Activated CD8-positive, alpha-beta memory T cell treated with anti-CD3 and anti-CD28 coated beads, Interleukin-2, amount 50 U/mL, for 1 hour (primary cell): ENCODE measurements around the gene ZNF549.

Experiments
- DNase-seq: peaks from one replicate; pipeline ENCODE4 v3.0.0-alpha.2; 2020; ENCODE audit errors: extremely low read depth

Gene ZNF549

DNA sequence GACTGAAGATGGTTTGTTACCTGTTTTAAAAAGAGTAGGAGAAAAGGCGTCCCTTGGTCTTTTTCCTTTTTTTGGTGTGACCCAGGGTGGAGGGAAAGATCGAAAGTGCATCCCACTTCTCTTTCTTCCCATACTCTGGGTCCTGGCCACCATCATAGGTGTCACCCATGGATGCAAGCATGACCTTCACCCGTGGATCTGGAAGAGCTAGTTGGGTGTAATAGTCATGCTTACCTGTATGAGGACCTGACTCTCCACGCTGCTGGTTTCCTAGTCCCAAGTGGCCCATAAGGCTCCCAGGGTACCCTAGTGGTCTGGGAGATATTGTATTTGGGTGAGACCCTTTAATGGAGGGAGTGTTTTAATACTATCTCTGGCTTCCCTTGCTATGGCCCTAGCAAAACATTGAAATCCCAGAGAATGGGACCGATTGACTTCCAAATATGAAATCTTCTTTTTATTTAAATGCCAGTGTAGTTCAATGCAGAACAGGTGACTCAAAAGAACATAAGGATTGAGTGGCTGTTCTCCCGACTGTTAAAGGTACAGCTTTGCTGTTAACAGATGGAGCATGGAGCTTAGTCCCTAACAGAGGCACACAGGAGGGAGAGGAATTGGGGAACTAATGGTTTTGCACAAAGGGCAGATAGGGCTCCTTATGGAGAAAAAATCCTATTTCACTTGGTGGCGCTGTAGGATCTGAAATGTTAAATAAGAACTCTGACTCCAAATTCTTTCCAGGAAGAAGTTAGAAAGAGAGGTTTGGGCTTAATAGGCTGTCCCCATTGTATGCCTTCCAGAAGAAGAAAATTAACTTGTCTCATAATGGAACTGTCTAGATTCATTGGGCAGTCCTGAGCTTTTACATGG is 39.5 kb downstream of the ZNF549 start:
- DNase-seq, result no peak

DNA sequence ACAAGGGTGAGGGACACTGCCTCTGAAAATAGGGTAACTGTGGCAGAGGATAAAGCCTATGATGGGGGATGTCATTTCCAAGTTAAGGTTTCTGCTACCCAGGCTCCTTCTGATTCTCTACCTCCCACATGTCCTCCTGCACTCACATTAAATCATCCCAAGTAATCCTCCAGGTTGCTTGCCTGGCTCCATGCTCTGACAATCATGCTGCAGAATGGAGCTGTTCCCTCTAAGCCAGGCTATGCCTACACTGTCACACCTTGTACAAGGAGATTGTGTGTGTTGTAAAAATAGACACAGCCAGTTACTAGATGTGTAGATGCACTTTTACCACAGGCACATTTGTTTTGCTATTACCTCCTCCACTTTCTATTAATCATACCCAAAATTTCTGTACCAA is 43.6 kb downstream of the ZNF549 start:
- DNase-seq, result no peak

DNA sequence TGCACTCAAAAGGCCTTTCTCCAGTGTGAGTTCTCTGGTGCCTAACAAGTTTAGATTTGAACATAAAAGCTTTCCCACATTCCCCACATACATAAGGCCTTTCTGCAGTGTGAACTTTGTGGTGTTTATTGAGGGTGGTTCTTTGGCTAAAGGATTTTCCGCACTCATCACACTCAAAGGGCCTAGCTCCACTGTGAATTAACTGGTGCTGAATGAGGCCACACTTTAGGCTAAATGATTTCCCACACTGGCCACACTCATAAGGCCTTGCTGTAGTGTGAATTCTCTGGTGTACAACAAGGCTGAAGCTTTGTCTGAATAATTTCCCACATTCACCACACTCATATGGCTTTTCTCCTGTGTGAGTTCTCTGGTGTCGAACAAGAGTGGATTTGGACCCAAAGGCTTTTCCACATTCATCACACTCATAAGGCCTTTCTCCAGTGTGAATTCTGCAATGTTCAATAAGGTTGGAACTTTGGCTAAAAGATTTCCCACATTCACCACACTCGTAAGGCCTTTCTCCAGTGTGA is 45.3 kb downstream of the ZNF549 start:
- no peak for DNase-seq

DNA sequence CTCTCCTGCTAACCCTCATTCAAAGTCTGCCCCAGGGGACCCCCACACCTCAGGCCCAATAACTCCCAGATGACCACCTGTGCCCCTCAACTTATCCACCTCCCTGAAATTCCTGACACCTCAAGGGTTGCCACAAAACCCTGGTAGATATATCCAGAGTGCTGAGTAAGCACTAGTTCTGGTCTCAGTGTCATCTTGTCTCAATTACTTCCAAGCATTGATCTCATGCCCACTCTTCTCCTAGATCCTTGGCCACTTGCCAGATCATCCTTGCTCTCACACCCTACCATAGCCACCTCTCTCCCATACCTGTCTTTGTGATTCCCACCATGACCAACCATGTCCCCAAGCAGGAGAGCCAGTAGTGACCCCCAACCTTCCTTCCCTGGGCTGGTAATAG is 49.5 kb downstream of the ZNF549 start:
- no peak for DNase-seq

DNA sequence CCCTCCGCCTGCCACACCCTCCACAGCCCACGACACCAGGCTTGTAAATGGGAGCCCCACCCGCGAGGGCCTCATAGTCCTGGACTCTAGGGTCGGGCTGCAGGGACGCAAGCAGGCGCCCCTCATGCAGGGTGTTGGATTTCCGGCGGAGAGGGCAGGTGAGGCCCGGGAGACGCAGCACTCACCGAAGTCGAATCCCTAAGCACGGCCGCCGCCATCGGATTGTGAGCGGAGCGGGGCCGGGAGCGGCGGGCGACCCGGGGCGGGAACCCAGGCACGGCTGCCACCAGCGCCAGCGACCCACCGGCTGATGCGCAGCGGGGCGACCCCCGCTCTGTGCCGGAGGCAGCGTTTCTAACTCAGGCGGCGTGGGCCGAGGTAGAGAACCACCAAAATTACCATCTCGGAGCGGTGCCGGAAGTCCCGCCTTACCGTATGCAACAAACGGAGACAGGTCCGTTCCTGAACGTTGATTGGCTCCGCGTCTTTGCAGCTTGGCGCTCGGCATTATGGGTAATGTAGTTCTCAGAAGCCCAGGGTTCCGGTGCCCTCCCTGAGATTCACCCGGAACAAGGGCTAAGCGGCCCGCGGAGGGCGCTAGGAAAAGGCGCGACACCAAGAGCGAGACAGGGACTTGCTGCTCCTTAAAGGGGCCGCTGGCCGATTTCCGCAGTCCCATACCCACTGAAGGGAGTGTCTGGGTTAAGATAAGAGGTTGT is 51.5 kb downstream of the ZNF549 start, which contains the start of gene ZNF416:
ZNF416 (minus strand) TSS at position 425 of the 719 bp plus-strand sequence; CDS start at position 218, 207 bp downstream.
- DNase-seq, result peak; percentile 97

DNA sequence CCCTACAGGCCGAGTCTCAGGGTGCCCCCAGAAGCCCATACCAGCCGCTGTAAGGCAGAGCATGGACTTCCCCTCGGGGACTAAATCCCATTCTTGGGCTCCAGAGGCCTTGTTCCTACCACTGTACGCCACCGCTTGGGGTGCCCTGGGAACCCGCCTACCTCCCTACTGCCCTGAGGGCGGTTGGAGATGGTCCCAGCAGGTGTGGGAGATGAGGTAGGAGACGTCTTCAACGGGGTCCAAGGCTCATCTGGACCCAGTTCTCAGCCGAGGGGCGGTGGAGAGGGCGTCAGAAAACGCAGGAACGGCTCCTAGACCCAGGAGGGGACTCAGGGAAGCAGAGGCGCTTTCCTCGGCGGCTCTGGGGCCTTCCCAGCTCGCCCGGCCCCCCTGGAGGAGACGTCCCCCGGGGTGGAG is 56.0 kb downstream of the ZNF549 start:
- no peak for DNase-seq

DNA sequence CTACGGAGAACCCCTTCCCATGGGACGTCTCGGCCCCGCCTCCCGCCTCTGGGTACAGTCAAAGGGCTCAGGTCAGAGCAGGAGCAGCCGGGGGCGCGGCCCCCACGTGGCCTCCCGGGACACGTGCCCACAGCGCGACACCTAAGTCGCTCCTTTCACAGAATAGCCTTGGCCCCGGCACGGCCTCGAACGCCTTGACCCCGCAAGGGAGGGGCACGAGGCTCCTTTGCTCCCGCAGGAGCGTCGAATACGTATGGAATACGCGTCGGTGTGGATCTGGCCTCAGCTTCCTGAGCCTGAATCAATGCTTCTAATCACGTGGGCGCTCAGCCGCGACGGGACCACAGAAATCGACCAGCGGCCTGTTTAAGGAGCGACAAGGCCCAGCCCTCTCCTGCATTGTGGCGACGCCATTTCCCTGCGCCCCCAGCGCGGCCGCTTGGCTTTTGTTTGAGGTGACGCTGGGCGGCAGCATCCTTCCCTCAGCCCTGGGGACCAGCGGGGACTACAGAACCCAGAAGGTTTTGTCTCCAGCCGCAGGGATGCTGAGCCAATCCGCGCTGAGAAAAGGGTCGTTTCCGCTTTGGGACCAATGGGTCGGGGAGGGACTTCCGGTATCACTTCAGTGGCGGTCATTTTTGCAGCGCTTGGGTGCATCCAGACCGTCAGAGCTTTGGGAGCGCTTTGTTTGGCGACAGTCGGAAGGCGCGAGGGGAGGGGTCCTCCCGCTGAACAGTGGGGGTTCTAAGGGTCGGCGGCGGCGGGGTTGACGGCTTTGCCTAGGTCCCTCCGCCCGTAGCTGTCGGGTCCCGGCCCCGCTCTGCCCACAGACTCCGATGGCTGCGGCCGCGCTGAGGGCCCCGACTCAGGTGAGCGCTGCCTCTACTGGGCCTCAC is 56.6 kb downstream of the ZNF549 start, which contains the start of gene ZIK1:
ZIK1 (plus strand) TSS at position 625 of the 896 bp plus-strand sequence; CDS start at position 837, 212 bp downstream.
- DNase-seq, result peak; percentile 86

DNA sequence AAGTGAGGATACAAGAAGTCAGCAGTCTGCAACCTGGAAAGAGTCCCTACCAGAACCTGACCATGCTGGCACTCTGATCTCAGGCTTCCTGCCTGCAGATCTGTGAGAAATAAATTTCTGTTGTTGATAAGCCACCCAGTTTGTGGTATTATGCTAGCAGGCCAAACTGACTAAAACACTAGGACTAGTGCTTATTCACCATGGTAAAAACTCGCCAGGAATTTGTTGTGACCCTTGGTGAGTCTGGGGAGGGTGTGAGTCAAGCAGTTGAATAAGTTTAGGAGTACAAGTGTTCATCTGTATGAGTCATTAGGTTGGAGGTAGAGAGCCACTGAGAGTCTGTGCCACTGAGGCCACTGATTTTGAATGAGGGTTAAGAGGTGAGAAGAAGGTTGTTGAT is 60.4 kb downstream of the ZNF549 start:
- no peak for DNase-seq

DNA sequence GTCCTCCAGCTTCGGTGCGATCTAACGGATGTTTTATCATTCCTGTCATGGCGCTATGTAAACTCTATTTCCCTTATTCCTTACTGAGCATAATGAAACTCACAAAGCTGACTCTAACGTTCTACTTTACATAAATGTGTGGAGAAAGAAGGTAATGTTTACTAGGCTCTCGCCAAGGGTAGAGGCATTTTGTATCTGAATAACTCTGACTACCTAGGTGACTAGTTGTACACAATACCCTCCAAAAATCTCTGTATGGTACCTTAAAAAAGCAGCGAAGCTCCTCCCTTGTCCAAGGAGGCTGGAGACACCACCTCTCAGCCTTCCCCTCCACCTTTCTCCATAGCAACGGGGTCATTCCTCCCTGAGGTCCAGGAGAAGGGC is 72.2 kb downstream of the ZNF549 start:
- DNase-seq, result no peak

DNA sequence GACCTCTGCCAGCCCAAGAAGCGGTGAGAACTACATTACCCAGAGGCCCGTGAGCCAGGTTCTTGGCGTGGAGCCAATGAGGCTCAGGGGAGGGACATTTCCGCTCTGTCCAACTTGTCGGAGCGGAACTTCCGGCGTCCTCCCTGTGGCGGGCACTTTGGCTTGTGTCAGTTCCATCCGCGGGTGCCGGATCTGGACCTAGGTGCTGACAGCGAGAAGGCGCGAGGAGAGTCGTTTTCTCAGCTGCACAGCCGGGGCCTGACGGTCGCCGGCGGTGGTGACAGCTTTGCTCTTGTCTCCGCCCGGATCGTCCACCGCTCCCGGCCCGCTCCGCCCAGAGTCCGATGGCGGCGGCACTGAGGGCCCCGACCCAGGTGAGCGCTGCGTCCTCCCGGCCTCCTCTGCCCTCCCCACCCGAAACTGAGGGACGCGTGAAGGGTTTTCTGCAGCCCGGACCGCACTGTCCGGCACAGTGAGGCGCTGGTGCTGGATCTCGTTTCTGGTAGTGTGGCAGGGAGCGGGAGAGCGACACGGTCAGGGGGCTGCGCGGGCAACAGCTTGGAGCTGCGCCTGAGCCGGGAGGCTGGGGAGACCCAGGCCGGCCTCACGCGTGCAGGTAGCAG is 72.7 kb downstream of the ZNF549 start, which contains the start of gene ZNF530:
ZNF530 (plus strand) TSS at position 125 of the 623 bp plus-strand sequence. CDS start 4,461 bp downstream, outside the sequence.
- peak; percentile 53 for DNase-seq

DNA sequence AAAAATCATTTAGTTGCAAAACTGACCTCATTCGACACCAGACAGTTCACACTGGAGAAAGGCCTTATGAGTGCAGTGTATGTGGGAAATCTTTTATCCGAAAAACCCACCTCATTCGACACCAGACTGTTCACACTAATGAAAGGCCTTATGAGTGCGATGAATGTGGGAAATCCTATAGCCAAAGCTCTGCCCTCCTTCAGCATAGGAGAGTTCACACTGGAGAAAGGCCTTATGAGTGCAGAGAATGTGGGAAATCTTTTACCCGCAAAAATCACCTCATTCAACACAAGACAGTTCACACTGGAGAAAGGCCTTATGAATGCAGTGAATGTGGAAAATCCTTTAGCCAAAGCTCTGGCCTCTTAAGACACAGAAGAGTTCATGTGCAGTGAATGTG is 79.8 kb downstream of the ZNF549 start:
- DNase-seq, result no peak
